GM21619 (cell line): ENCODE measurements around the gene APBA1.
"Not testable (repeated sequence)": the region's sequence is repeated elsewhere in the genome, so short reads cannot be mapped to it uniquely, and the experiment has no call there.

Experiments
- ATAC-seq: cut with Tn5 transposase; IDR thresholded peaks from one replicate; pipeline ENCODE4 v1.9.1; 2021; ENCODE audit not compliant: unreplicated experiment

APBA1 gene

DNA sequence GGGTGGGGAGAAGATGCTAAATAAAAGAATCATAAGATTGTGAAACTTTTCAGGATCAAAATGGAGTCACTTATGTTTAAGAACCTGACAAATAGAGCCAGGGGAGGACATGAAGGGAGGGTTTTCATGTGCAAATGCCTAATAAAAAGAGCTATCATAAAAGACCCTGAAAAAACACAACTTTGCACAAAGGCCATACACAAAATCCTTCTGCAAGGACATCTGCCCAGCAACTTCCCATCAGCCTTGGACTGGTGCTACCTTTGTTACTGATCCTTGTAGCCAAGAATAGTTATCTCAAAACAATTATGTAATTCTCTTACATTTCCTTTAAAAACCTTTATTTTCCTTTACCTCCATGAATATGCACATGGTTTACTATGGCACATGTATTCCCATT, 63.0 kb downstream of the APBA1 start:
- ATAC-seq: no peak

DNA sequence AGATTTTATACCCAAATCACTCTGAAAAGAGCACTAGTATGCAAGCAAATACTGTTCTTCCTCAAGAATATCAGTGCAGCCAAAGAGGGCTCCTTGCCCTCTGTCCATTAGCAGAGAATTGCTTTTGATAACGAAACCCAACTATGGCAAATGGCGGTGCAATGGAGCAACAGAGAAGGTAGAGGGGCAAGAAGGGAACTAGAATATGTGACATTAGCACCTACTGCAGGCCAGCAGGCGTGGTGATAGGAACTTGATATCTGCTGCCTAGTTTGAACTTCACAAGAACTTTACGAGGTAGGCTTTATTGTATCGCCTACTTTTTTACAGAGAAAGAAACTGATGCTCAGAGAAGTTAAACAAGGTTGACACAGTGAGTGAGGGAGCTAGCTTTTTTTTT, 66.1 kb downstream of the APBA1 start:
- no peak for ATAC-seq

GRCh38 chr9:69605406-69605805, 66.8 kb downstream of the APBA1 start:
- no peak for ATAC-seq

DNA sequence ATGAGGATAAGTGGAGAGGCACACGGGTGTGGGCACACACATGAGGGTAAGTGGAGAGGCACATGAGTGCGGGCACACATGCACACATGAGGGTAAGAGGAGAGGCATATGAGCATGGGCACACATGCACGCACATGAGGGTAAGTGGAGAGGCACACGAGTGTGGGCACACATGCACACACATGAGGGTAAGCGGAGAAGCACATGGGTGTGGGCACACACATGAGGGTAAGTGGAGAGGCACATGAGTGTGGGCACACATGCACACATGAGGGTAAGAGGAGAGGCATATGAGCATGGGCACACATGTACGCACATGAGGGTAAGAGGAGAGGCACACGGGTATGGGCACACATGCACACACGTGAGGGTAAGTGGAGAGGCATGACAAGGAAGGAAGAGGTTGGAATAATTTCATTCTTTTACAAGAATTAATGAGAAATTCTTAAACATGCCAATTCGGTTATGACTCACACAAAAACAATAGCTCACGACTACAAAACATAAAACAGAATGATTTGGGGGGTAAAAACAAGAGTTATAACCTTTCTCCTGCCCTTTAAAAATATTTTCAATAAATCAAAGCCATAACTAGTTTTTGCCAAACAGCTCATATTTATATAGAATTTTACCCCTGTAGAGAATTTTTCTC, 67.5 kb downstream of the APBA1 start:
- no peak for ATAC-seq

DNA sequence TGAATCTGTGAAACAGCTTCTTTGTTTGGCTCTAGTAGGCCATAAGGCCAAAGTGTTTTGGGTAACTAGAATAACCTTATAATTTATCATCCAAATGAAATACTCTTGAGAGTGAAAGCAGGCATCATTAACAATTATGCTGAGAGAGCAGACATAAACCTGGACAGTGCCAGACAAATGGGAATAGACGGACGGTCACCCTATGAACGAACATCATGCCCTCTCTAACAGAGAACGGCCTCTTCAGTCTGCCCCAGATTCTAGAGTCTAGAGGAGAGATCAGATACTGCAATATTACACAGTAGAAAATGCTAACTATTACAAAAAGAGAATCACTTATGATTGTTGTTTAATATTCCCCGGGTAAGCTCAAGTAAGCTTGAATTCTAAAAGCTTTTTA, 68.5 kb downstream of the APBA1 start:
- no peak for ATAC-seq

- no peak for ATAC-seq
These were observed 69.4 kb downstream of the APBA1 start for GRCh38 chr9:69602773-69603172.

- no peak for ATAC-seq
These were observed 70.5 kb downstream of the APBA1 start for GRCh38 chr9:69601698-69602097.

DNA sequence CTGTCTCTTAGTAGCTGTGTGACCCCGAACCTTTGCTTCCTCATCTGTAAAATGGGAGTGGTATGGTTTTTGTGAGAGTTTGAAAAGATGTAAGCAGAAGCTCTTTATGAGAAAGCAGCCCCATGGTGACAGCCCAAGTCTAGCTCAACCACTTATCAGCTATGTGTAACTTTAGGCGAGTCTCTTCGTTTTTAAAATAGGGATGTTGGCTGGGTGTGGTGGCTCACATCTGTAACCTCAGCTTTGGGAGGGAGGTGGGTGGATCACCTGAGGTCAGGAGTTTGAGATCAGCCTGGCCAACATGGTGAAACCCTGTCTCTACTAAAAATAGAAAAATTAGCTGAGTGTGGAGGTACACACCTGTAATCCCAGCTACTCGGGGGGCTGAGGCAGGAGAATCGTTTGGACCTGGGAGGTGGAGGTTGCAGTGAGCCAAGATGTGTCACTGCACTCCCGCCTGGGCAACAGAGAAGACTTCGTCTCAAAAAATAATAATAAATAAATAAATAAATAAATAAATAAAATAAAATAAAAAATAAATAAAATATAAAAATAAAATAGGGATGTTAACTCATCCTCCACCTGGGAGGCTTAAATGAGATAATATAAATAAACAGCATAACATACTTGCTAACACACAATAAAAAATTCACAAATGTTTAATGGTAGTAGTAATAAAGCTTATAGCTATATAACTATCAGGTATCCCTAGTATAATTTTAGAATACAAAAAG, 71.7 kb downstream of the APBA1 start:
- no peak for ATAC-seq

DNA sequence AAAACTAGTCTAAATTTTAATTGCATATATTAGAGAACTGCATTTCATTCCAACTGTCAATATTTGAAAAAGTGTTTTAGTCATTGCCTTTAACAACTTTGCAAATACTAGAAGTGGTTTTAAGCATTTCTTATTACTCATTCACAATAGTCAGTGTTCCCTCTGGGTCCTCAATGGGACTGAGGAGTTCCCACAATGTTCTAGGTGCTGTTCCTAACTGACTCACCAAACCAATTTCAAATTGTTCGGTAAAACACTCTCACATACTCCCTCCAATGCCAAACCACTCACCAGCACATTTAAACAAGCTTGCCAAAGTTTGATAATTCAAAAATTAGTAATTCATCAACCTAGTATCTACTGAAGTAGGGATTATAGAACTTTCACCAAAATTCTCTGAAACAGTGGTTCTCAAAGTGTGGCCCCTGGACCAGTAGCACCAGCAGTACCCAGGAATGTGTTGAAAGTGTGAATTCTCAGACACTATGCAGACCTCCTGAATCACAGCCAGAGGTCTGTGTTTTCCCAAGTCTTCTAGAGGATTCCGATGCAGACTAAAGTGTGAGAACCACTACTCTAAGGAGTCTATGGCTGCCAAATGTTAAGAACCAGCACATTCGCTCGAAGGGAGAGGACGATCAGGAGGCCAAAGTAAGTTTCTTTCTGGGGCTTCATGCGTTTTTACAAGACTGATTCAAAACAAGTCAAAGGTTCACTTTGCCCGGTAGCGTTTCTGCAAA, 72.8 kb downstream of the APBA1 start:
- ATAC-seq: no peak

DNA sequence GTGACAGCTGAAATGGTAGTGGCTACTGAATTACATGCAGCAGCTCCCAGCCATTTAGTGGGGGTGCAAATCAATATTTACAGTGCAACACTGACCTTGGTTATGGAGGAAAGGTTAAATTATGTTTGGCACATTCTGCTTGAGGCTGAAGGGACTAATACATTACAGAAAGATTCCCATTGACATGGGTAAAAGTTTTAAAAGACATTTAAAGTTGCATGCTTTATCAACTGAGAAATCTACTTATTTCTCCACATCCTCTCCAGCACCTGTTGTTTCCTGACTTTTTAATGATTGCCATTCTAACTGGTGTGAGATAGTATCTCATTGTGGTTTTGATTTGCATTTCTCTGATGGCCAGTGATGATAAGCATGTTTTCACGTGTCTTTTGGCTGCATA, 75.3 kb downstream of the APBA1 start:
- ATAC-seq: not testable (repeated sequence)

DNA sequence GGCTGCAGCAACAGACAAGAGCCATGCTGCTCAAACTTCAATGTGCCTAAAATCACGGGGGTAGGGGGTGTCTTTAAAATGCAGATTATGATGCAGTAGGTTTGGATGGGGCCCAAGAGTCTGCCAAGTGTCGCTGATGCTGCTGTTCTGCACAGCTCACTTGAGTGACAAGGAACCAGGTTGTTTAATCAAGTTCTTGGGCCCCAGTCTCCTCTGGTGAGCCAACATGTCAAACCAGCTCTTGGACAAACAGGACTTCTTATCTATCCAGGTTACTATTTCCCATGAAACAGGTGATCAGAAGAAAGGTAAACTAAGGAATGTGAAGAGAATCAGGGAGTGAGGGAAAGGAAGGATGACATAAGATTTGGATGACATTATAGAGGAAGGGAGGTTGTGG, 78.0 kb downstream of the APBA1 start:
- ATAC-seq: no peak

GRCh38 chr9:69593756-69594155, 78.4 kb downstream of the APBA1 start:
- ATAC-seq: no peak

GRCh38 chr9:69593301-69593700, 78.9 kb downstream of the APBA1 start:
- no peak for ATAC-seq

GRCh38 chr9:69590266-69590665, 81.9 kb downstream of the APBA1 start:
- no peak for ATAC-seq

DNA sequence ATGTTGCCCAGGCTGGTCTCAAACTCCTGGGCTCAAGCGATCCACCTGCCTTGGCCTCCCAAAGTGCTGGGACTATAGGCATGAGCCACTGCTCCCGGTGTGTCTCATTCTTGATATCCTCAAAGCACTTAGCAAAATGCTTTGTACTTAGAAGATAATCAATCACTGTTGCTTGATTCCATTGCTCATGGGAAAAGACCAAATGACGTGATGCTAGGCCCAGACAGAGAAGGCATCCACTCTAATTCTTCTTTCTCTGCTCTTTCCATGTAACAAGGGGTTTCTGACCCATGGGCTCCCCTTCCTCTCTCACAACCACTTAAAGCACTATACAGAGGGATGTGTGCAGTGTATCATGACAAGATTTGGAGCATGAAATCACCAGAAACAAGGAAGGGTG, 83.0 kb downstream of the APBA1 start:
- ATAC-seq: no peak

DNA sequence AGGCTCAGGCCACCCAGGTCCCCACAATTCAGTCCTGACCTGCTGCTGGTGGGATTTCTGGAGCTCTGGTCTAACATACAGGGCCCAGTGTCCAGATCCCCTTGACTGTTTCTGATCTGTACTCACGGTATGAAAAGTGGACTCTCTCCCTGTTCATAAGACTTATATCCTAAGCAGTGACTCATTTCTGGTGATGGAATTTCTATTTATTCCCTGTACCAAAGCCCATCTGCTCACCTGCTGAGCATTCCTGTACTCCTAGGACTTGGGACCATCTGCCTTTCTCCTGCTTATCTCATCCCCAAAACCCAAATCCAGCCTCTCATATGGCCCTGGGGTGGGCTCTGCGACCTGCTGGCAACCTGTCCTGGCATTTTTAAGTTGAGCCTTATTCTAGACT, 86.6 kb downstream of the APBA1 start:
- ATAC-seq: no peak

- no peak for ATAC-seq
These were observed 87.4 kb downstream of the APBA1 start for GRCh38 chr9:69584759-69585158.

GRCh38 chr9:69583645-69584234, 88.4 kb downstream of the APBA1 start:
- no peak for ATAC-seq

- no peak for ATAC-seq
These were observed 89.5 kb downstream of the APBA1 start for GRCh38 chr9:69582544-69583297.

DNA sequence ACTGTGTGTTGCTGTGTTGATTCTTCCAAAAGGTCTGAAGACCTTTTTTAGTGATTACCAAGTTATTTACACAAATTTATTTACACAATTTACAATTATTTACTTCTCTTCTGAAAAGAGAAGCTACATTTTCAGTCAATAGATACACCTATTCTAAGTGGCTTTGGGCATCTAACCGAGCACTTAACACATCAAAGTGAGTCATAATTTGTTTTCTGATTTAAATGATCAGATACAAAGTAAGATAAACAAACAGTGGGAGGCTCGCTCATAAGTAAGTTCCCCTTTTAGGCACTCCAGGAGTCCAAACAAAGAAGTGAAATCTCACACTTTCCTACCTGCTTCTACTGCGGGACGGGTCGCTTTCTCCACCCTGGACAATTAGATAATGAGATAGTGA, 90.2 kb downstream of the APBA1 start:
- ATAC-seq: no peak

- ATAC-seq: no peak
These were observed 91.5 kb downstream of the APBA1 start for GRCh38 chr9:69580582-69581214.
